Activated CD4-positive, alpha-beta memory T cell treated with anti-CD3 and anti-CD28 coated beads, Interleukin-2, amount 10 ng/mL, durations not matched to agents 7 days and 5 days (primary cell): ENCODE results near the gene SLC30A5. TPM values are rescaled to one million over a fixed set of nuclear protein-coding genes. Genes with fewer than 3 reads are reported as not detected.

Experiments
- CTCF ChIA-PET: fragments of 350-600 bp; sonication (Branson Sonifier 250); formaldehyde crosslinking; loops from one replicate; lab custom pipeline; 2021; ENCODE audit warnings: antibody characterized with exemption, inconsistent platforms; lab: Charles Lee
- POLR2A ChIA-PET: fragments of 350-600 bp; sonication (Branson Sonifier 250); formaldehyde crosslinking; loops from one replicate; lab custom pipeline; 2021; ENCODE audit warnings: antibody characterized with exemption; lab: Charles Lee
- DNase-seq: peaks from one replicate; pipeline ENCODE4 v3.0.0-alpha.2; 2020
- H3K27ac Mint-ChIP-seq: one replicate; pipeline ENCODE4 v1.8.0; 2021; ENCODE audit warnings: mild to moderate bottlenecking, mixed read lengths
- H3K27me3 Mint-ChIP-seq: one replicate; pipeline ENCODE4 v1.8.0; 2021; ENCODE audit warnings: mixed read lengths
- H3K36me3 Mint-ChIP-seq: one replicate; pipeline ENCODE4 v1.8.0; 2021; ENCODE audit warnings: low read depth, mixed read lengths
- H3K4me1 Mint-ChIP-seq: one replicate; pipeline ENCODE4 v1.8.0; 2021; ENCODE audit warnings: mixed read lengths
- H3K4me3 Mint-ChIP-seq: one replicate; pipeline ENCODE4 v1.8.0; 2021; ENCODE audit warnings: mild to moderate bottlenecking, mixed read lengths
- H3K9me3 Mint-ChIP-seq: one replicate; pipeline ENCODE4 v1.8.0; 2021; ENCODE audit warnings: mixed read lengths
- total RNA-seq, 2 experiments: library from RNA; stranded (reverse); gene quantifications; one replicate each; pipeline ENCODE4 v1.2.3, GENCODE V29; 2021

The SLC30A5 gene
- total RNA-seq, 2 experiments from 2014 or later = 34.2 to 43.1 TPM

DNA sequence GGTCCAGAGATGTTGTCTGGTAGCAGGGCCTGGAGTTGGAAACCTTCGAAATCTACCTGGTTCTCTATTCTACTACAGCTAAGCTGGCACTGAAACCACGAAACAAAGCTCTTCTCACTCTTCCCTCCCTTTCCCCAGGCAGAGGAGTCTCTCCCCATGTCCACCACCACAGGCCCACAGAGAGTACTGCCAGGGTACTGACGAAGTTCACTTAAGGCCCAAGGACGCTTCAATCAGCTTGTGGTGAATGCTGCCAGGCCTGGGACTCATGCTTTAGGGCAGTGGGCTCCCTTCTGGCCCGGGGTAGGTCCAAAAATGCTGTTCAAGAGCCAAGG, 55.8 kb downstream of the SLC30A5 start:
- Mint-ChIP-seq H3K36me3 (no peaks in the 10 kb centered on the region), H3K27me3 (no peaks in the 10 kb centered on the region), H3K27ac (no peak overlapping the region), H3K4me3 (no peak overlapping the region), H3K4me1 (no peaks in the 10 kb centered on the region), H3K9me3 (no peaks in the 10 kb centered on the region)
- POLR2A ChIA-PET = no interaction called here
- DNase-seq = no peak
- CTCF ChIA-PET = no interaction called here

DNA sequence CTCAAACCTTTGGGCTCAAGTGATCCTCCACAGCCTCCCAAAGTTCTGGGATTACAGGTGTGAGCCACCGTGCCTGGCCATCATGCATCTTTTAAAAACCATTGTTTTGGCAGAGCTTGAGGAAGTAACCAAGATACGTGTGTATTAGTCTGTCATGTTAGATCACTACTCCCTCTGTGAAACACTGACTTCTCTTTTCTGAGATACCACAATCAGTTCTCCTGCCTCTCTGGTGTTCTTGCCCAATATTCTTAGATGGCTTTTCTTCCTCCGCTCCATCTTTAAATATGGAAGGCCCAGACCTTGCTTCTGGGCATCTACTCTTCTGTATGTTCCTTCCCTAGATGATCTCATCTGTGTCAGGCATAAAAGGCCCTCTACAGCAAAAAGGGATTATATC, 58.9 kb downstream of the SLC30A5 start:
- no peak for DNase-seq
- no peaks in the 10 kb centered on the region for H3K4me1 Mint-ChIP-seq
- H3K27ac Mint-ChIP-seq = no peak overlapping the region
- H3K36me3 Mint-ChIP-seq = no peaks in the 10 kb centered on the region
- no peaks in the 10 kb centered on the region for H3K9me3 Mint-ChIP-seq
- ChIA-PET POLR2A (no interaction called here), CTCF (interaction anchor here (0.6 kb wide), 1 partner anchor 59 kb away, joined by 3 read pairs; the partner anchor contains the start of gene SLC30A5)
- no peaks in the 10 kb centered on the region for H3K27me3 Mint-ChIP-seq
- H3K4me3 Mint-ChIP-seq = no peak overlapping the region

DNA sequence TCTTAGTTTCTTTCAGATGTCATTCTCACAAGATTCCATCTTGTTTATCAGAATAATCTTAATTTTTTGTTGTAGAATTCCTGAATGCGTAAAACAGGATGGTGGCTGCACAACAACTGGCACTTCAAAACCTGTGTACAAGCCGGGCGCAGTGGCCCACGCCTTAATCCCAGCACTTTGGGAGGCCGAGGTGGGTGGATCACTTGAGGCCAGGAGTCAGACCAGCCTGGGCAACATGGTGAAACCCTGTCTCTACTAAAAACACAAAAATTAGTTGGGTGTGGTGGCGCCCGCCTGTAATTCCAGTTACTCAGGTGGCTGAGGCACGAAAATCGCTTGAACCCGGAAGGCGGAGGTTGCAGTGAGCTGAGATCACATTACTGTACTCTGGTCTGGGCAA, 62.6 kb downstream of the SLC30A5 start:
- H3K4me1 Mint-ChIP-seq = no peaks in the 10 kb centered on the region
- no peaks in the 10 kb centered on the region for H3K9me3 Mint-ChIP-seq
- POLR2A ChIA-PET = interaction anchor here (1.5 kb wide), 1 partner anchor 10 kb away, joined by 4 read pairs; no protein-coding TSS in a partner anchor
- CTCF ChIA-PET = interaction anchor here (1.2 kb wide), 1 partner anchor 63 kb away, joined by 3 read pairs; no protein-coding TSS in a partner anchor
- no peaks in the 10 kb centered on the region for H3K36me3 Mint-ChIP-seq
- no peaks in the 10 kb centered on the region for H3K27me3 Mint-ChIP-seq
- no peak overlapping the region for H3K4me3 Mint-ChIP-seq
- H3K27ac Mint-ChIP-seq = no peak overlapping the region
- DNase-seq = no peak

DNA sequence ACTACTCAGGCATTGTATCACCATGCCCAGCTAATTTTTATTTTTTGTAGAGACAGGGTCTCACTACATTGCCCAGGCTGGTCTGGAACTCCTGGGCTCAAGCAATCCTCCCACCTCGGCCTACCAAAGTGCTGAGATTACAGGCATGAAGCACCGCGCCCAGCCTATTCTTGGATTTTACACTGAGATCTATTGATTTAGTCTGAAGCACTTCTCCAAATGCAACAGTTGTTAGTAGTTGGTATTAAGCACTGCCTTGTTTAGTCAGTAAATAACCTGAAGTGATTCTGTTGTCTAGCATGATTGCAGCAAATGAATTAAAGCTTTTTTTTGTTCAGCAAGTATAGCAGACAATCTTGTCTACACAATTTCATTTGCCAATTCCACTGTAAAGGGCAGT, 64.2 kb downstream of the SLC30A5 start:
- DNase-seq = no peak
- no peaks in the 10 kb centered on the region for H3K36me3 Mint-ChIP-seq
- CTCF ChIA-PET = no interaction called here
- POLR2A ChIA-PET = no interaction called here
- H3K27ac Mint-ChIP-seq = no peak overlapping the region
- H3K27me3 Mint-ChIP-seq = no peaks in the 10 kb centered on the region
- H3K4me1 Mint-ChIP-seq = no peaks in the 10 kb centered on the region
- no peaks in the 10 kb centered on the region for H3K9me3 Mint-ChIP-seq
- no peak overlapping the region for H3K4me3 Mint-ChIP-seq

- Mint-ChIP-seq H3K36me3 (no peaks in the 10 kb centered on the region), H3K4me3 (no peak overlapping the region), H3K9me3 (no peaks in the 10 kb centered on the region), H3K27ac (no peak overlapping the region), H3K27me3 (no peaks in the 10 kb centered on the region), H3K4me1 (peaks cover under 1% of the 10 kb centered on the region)
- POLR2A ChIA-PET = no interaction called here
- CTCF ChIA-PET = interaction anchor here (0.9 kb wide), 1 partner anchor 67 kb away, joined by 3 read pairs; no protein-coding TSS in a partner anchor
- DNase-seq = no peak
These were observed 66.8 kb downstream of the SLC30A5 start for GRCh38 chr5:69160651-69161050.

DNA sequence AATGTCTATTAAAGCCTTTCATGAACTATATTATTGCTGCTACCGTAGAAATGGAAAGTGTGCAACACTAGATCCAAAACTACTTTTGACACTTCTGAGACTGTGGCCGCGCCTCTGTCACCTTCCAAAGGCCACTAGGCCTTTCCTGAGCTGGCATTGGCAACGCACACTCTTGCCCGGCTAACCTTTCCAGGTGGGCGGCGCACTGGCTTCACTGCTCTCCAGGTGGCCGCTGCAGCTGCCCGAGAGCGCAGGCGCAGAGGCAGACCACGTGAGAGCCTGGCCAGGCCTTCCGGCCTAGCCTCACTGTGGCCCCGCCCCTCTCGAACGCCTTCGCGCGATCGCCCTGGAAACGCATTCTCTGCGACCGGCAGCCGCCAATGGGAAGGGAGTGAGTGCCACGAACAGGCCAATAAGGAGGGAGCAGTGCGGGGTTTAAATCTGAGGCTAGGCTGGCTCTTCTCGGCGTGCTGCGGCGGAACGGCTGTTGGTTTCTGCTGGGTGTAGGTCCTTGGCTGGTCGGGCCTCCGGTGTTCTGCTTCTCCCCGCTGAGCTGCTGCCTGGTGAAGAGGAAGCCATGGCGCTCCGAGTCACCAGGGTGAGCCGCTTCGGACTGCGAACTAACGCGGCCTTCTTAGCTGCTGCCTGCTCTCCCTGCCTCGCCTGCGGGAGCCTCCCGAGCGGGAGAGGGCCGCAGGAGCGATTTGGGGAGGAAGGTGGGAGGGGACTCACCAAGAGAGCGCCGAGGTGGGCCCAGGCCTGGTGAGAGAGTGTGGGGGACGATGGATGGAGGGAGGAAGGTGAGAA, 73.1 kb downstream of the SLC30A5 start, which contains the start of gene CCNB1:
TSS of gene CCNB1 (plus strand) at position 465 of the 807 bp plus-strand sequence. CDS start at position 578, 113 bp downstream.
- peaks cover 48% of the 10 kb centered on the region for H3K36me3 Mint-ChIP-seq
- DNase-seq = peak; percentile 99
- H3K9me3 Mint-ChIP-seq = no peaks in the 10 kb centered on the region
- H3K4me3 Mint-ChIP-seq = peak within 1 kb of the TSS; percentile 94
- ChIA-PET CTCF (interaction anchor here (0.5 to 2.9 kb wide), 3 partner anchors 23 to 73 kb away, joined by 3 to 20 read pairs (median 9); partner anchors contain the start of genes CENPH and SLC30A5), POLR2A (interaction anchor here (0.6 to 4.0 kb wide), 14 partner anchors 10 to 928 kb away, joined by 3 to 41 read pairs (median 5); partner anchors contain the start of genes AK6, CCDC125, CDK7 and CENPH)
- no peaks in the 10 kb centered on the region for H3K27me3 Mint-ChIP-seq
- H3K27ac Mint-ChIP-seq = peak within 1 kb of the TSS; percentile 85
- H3K4me1 Mint-ChIP-seq = peaks cover 50% of the 10 kb centered on the region

DNA sequence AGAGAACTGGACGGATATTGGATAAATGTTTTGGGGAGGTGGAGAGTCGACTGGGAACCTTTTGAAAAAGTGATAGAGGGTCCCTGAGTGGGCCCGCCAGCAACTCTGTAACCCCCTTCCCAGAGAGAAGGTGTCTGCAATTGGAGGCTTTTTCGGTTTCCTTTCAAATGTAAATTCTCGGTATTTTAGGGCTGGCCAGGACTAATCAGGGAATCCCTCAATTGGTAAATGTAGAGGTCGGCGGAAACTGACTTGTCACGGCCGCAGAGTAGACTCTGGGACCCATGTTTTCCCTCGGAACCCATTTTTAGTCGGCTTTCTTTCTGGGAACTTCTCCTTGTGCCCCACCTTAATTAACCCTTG, 73.7 kb downstream of the SLC30A5 start:
- POLR2A ChIA-PET = interaction anchor here (0.9 to 4.0 kb wide), 9 partner anchors 9 to 165 kb away, joined by 3 to 41 read pairs (median 5); partner anchors contain the start of genes CCDC125, CDK7, CENPH and SLC30A5
- Mint-ChIP-seq H3K4me1 (peaks cover 54% of the 10 kb centered on the region), H3K9me3 (no peaks in the 10 kb centered on the region), H3K27ac (peak overlapping the region; percentile 85), H3K27me3 (no peaks in the 10 kb centered on the region), H3K36me3 (peaks cover 53% of the 10 kb centered on the region), H3K4me3 (peak overlapping the region; percentile 94)
- DNase-seq = peak; percentile 18
- CTCF ChIA-PET = interaction anchor here (0.5 to 2.9 kb wide), 4 partner anchors 22 to 165 kb away, joined by 3 to 20 read pairs (median 5); partner anchors contain the start of genes CCDC125, CENPH and SLC30A5

DNA sequence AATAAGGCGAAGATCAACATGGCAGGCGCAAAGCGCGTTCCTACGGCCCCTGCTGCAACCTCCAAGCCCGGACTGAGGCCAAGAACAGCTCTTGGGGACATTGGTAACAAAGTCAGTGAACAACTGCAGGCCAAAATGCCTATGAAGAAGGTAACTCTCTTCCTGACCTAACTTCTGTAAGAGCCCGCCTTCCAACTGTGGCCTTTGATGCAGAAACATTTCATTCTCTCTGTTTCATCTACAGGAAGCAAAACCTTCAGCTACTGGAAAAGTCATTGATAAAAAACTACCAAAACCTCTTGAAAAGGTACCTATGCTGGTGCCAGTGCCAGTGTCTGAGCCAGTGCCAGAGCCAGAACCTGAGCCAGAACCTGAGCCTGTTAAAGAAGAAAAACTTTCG, 74.1 kb downstream of the SLC30A5 start:
- H3K27ac Mint-ChIP-seq = peak overlapping the region; percentile 85
- peak overlapping the region; percentile 94 for H3K4me3 Mint-ChIP-seq
- no peaks in the 10 kb centered on the region for H3K27me3 Mint-ChIP-seq
- H3K36me3 Mint-ChIP-seq = peaks cover 56% of the 10 kb centered on the region
- CTCF ChIA-PET = interaction anchor here (1.3 to 2.9 kb wide), 4 partner anchors 22 to 167 kb away, joined by 3 to 20 read pairs (median 7); partner anchors contain the start of genes CCDC125, CENPH and SLC30A5
- H3K4me1 Mint-ChIP-seq = peaks cover 56% of the 10 kb centered on the region
- no peaks in the 10 kb centered on the region for H3K9me3 Mint-ChIP-seq
- POLR2A ChIA-PET = interaction anchor here (1.1 to 4.0 kb wide), 6 partner anchors 9 to 74 kb away, joined by 3 to 41 read pairs (median 19); partner anchors contain the start of genes CDK7, CENPH and SLC30A5
- DNase-seq = no peak

DNA sequence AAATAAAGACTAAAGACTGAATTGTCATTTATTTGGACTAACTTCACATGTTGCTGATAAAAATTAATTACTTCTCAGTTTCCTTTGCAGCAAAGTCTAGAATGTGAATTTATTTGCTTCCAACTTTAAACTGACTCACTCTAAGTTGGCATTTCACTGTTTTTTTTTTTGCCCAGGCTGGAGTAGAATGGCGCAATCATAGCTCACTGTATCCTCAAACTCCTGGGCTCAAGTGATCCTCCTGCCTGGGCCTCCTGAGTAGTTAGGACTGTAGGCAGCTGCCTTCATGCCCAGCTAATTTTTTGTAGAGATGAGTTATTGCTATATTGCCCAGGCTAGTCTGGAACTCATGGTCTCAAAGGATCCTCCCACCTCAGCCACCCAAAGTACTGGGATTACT, 76.7 kb downstream of the SLC30A5 start:
- ChIA-PET POLR2A (interaction anchor here (1.4 to 1.5 kb wide), 2 partner anchors 19 to 77 kb away, joined by 6 read pairs; partner anchors contain the start of genes CENPH and SLC30A5), CTCF (interaction anchor here (1.5 kb wide), 1 partner anchor 10 kb away, joined by 3 read pairs; no protein-coding TSS in a partner anchor)
- Mint-ChIP-seq H3K4me1 (peaks cover 59% of the 10 kb centered on the region), H3K27me3 (no peaks in the 10 kb centered on the region), H3K4me3 (no peak overlapping the region), H3K36me3 (peaks cover 80% of the 10 kb centered on the region), H3K27ac (no peak overlapping the region), H3K9me3 (no peaks in the 10 kb centered on the region)
- DNase-seq = no peak

DNA sequence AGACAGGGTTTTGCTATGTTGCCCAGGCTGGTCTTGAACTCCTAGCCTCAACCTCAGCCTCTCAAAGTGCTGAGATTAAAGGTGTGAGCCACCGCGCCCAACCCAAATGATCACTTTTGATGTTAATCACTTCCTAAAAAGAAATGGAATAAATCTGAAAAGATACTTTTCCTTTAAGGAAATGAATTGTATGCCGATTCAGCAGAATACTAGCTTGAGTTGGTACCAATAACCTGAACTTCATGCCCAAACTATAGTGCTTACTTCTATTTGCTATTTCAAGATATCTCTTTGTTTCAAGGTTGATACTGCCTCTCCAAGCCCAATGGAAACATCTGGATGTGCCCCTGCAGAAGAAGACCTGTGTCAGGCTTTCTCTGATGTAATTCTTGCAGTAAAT, 77.2 kb downstream of the SLC30A5 start:
- H3K36me3 Mint-ChIP-seq = peaks cover 84% of the 10 kb centered on the region
- no peaks in the 10 kb centered on the region for H3K9me3 Mint-ChIP-seq
- no peak overlapping the region for H3K4me3 Mint-ChIP-seq
- H3K27ac Mint-ChIP-seq = peak overlapping the region; percentile 47
- CTCF ChIA-PET = interaction anchor here (0.6 to 1.5 kb wide), 2 partner anchors 10 to 163 kb away, joined by 3 read pairs; no protein-coding TSS in a partner anchor
- POLR2A ChIA-PET = interaction anchor here (1.4 kb wide), 1 partner anchor 19 kb away, joined by 6 read pairs; the partner anchor contains the start of gene CENPH
- no peaks in the 10 kb centered on the region for H3K27me3 Mint-ChIP-seq
- DNase-seq = no peak
- peaks cover 56% of the 10 kb centered on the region for H3K4me1 Mint-ChIP-seq
